HG03103 (cell line): Measurements from ENCODE around the gene DCC.

Experiments used
- ATAC-seq: cut with Tn5 transposase; IDR thresholded peaks from one replicate; pipeline ENCODE4 v1.9.1; 2021; ENCODE audit warnings: low read depth; ENCODE audit not compliant: unreplicated experiment

Gene DCC

GRCh38 chr18:52422985-52423601 is 83.1 kb downstream of the DCC start:
- ATAC-seq: no peak

GRCh38 chr18:52426041-52426440 is 86.0 kb downstream of the DCC start:
- no peak for ATAC-seq

DNA sequence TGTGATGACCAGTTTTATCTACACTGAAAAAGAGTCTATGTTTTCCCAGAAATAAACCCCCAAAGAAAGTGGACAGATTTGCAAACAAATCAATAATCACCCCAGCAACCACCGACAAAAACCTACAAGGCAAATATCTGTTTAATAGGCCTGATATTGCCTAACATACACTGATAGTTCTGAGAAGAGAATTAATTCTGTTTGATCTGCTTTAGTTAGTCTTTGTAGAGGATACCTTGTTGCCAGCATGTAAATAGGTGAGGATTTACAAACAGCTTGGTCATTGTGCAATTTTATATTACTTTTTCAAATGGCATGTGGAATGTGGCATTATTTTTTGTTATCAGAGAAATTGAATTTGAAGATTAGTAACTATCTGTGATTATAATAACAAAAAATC is 86.5 kb downstream of the DCC start:
- no peak for ATAC-seq

- no peak for ATAC-seq
These were observed 87.7 kb downstream of the DCC start for GRCh38 chr18:52427521-52428175.

DNA sequence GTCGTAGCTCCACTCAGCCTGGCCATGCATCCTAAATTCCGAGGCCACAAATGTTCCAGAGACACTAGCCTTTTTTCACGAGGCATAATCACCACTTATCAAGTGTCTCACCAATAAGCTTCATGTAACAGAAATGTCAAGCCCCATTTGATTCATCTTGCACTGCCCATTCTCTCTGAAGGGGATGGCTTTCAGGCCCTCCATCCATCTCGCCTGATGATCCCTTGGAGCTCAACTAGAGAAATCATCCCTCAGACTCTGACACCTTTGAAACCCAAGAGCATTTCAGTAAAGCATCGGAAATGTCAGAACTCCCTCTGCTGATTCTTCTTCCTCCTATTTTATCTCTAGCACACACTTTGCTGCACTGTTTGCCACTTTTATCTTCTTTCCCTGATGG is 91.7 kb downstream of the DCC start:
- ATAC-seq: no peak

- ATAC-seq: no peak
These were observed 93.8 kb downstream of the DCC start for GRCh38 chr18:52433797-52434196.

DNA sequence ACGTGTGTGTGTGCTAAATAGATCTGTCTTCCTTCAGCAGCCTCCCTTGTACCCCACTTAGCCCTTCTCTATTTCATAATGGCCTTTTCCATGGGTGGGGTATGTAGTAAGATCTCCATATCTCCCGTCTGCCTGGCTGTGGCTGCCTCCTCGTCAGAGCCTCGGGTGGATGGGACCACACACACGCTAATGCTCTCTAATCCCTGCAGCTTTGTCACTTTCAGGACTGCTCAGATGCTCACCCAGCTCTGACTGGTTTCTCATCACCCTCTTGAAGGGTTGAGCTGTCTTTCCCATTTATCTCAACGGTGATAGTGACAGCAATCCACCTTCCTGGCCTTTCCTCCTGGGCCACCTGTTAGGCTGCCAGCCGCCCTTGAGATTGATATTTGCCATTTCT is 95.3 kb downstream of the DCC start:
- ATAC-seq: no peak

GRCh38 chr18:52437161-52437560 is 97.2 kb downstream of the DCC start:
- ATAC-seq: no peak

GRCh38 chr18:52439457-52439856 is 99.5 kb downstream of the DCC start:
- ATAC-seq: no peak

DNA sequence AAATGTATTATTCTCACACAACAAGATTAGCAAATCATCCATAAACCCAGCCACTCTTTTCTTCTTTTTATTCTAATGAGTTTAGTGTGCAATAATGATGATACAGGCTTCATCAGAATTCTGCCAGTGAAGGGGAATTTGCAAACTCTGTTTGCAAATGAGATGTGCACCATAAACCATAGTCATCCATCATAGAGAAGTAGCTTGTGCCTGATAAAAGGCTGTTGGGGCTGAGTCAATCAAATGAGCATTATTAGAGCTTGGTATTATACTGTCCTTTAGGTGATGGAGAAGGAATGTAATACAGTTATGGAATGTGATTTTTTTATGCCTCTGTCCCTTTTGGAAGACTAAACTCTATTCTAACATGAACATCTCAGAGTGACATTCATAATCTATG is 101.8 kb downstream of the DCC start:
- ATAC-seq: no peak

DNA sequence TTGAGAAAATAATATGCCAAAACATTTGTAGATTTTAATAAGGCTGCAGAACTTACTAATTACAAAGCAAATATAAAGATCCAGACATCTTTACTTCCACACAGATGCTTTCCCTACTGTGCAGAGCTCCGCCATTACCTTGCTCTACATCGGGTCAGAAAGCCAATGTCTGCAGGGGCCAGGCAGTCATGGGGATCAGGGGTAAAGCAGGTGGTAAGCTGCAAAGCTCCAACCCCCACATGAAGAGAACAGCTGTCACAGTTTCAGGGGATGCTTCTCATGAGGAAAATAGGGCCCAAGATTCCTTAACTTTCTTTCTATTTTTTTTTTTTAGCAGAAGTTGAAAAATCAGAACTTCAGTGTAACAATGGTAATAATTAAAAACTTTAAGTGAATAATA is 102.7 kb downstream of the DCC start:
- ATAC-seq: no peak

DNA sequence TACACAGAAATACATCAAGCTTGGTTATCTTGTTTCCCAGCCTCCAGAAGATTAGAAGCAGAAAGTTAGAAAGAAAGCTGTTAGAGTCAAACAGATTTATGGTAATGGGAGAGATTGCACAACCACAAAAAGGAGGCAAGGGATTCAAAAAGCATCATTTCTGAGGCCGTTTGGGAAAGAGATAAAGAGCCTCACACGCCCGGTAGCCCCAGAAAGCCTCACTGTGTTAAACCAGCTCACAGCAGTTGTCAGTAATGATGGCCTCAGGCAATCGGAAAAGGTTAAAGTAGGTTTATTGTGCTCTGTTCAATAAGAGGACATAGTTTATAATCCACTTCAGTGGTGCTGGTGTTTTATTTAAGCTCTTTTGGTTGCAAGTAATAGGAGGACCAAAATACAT is 111.3 kb downstream of the DCC start:
- ATAC-seq: no peak

- no peak for ATAC-seq
These were observed 111.9 kb downstream of the DCC start for GRCh38 chr18:52451851-52452250.

- no peak for ATAC-seq
These were observed 112.4 kb downstream of the DCC start for GRCh38 chr18:52452427-52452826.

GRCh38 chr18:52459890-52460289 is 119.9 kb downstream of the DCC start:
- ATAC-seq: no peak

DNA sequence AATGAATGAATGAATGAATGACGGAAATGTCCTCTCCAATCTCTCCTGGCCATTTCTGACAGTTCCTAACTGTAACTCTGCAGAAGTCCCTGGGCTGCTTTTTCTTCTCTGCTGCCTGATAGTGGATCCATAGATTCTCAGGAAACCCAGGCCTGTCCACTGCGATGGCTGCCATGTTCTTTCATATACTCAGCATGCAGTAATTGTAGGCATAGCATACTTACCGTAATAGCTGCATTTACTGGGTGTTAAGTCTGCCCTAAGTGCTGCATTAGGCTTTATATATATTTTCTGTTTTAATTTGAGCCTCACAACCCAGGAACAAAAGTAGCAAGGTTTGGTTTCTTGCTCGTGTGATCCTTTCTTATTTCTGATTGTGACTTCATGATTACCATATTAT is 122.9 kb downstream of the DCC start:
- ATAC-seq: no peak

- no peak for ATAC-seq
These were observed 125.4 kb downstream of the DCC start for GRCh38 chr18:52465391-52465790.

DNA sequence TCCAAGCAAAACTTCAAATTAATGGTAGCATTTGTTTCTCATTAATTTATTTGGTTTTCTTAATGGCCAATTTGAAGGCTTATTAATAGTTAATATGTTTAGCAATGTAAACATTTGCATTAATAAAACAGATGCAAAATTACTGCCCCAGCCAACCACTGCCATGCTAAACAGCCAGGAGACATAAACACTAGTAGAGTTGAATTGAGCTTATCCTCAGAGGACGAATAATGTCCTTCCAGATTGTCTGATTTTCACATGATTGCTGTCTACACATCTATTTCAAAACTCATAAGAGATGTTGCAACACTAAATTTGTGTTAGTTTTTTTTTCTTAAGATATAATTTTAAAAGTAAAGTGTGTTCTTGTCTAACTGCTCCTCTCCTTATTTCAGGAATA is 128.5 kb downstream of the DCC start:
- ATAC-seq: no peak

DNA sequence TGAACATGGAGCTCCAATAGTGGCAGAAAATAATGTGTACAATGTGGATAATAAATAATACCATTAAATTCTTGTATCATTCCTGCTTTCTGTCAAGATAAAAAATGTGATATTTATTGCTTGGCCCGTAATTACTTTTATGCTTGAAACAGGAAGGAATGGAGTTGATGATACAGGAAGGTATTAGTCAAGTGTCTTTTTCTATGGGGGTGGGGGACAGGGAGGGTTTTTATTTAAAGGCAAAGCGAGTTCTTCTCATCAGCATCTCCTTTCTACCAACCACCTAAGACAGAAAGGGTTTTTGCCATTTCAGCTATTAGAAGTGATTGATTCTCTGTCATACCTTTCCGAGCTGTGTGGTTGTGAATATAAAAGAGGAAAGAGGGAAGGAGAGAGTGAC is 135.3 kb downstream of the DCC start:
- no peak for ATAC-seq

DNA sequence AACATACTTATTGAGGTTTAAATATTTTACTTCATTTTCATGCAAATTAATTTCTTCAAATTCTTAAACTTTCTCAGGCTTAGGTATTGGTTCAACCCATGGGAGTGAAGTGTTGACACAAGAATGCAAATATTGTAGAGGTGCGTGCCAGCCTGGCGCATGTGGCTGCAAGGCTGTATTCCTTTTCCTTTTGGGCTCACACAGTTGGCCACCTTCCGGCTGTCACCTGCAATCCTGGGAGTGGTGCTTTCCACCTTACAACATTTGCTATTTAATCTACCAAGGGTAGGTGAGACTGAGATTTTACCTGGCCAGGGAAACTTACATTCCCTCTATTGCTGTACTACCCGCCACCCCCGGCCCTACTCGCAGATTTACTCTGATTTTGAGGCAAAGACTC is 141.1 kb downstream of the DCC start:
- no peak for ATAC-seq

DNA sequence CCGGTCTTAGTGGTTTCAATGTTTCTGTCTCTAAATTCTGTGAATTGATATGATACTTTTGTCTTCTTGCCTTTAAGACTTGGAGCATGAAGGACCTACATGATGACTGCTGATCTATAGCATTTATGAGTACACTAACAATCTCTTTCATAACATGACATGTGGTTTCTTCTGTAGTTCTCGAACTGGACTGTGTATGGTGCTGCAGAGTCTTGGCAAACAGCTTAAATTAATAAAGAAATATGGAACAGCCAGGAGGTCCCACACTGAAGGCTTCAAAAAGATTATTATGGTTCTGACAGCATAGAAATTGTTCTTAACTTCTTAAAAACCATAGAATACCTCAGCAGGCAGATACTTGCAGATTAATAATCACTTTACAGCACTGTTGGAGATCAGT is 145.0 kb downstream of the DCC start:
- ATAC-seq: no peak

GRCh38 chr18:52486052-52486451 is 146.1 kb downstream of the DCC start:
- no peak for ATAC-seq
